ENCODE data around the gene KRTAP13-3. TPM values are rescaled to one million over a fixed set of nuclear protein-coding genes. Genes with fewer than 3 reads are reported as not detected.

The KRTAP13-3 gene
- total RNA-seq, result not detected in 2 replicates

GRCh38 chr21:30425826-30426225 is at the start of gene KRTAP13-3:
KRTAP13-3 (minus strand) TSS chr21:30425926; CDS start chr21:30425912, 14 bp downstream.

GRCh38 chr21:30439975-30440374 is 14.2 kb upstream of the KRTAP13-3 start, which contains the start of gene KRTAP15-1:
KRTAP15-1 (plus strand) TSS chr21:30440275; CDS start chr21:30440328, 53 bp downstream.

GRCh38 chr21:30430170-30430655 is 4.5 kb upstream of the KRTAP13-3 start, which contains the start of gene KRTAP13-4:
KRTAP13-4 (plus strand) TSS chr21:30430220; CDS start chr21:30430276, 56 bp downstream.

GRCh38 chr21:30395731-30396130 is 30.0 kb downstream of the KRTAP13-3 start, which contains the start of gene KRTAP13-1:
KRTAP13-1 (plus strand) TSS chr21:30396031; CDS start chr21:30396087, 56 bp downstream.

Other genes starting within 250 kb of the KRTAP13-3 start
- gene CLDN8, start 209.8 kb downstream of the KRTAP13-3 start, total RNA-seq, result not detected in 2 replicates
- not detected in 2 replicates for gene KRTAP24-1, start 143.0 kb downstream of the KRTAP13-3 start, total RNA-seq
- gene KRTAP25-1, start 136.4 kb downstream of the KRTAP13-3 start, total RNA-seq, result not detected in 2 replicates
- gene KRTAP26-1, start 105.6 kb downstream of the KRTAP13-3 start, total RNA-seq, result not detected in 2 replicates
- gene KRTAP27-1, start 88.2 kb downstream of the KRTAP13-3 start, total RNA-seq, result not detected in 2 replicates
- gene KRTAP23-1, start 77.3 kb downstream of the KRTAP13-3 start, total RNA-seq, result not detected in 2 replicates
- not detected in 2 replicates for gene KRTAP13-2, start 53.7 kb downstream of the KRTAP13-3 start, total RNA-seq
- gene KRTAP13-1, start 29.9 kb downstream of the KRTAP13-3 start, total RNA-seq, result not detected in 2 replicates
- gene KRTAP13-4, start 4.3 kb upstream of the KRTAP13-3 start, total RNA-seq, result not detected in 2 replicates
- not detected in 2 replicates for gene KRTAP15-1, start 14.3 kb upstream of the KRTAP13-3 start, total RNA-seq
- not detected in 2 replicates for gene KRTAP19-1, start 54.4 kb upstream of the KRTAP13-3 start, total RNA-seq
- gene KRTAP19-2, start 61.5 kb upstream of the KRTAP13-3 start, total RNA-seq, result not detected in 2 replicates
- gene KRTAP19-3, start 66.1 kb upstream of the KRTAP13-3 start, total RNA-seq, result not detected in 2 replicates
- gene KRTAP19-4, start 71.2 kb upstream of the KRTAP13-3 start, total RNA-seq, result not detected in 2 replicates
- gene KRTAP19-5, start 76.2 kb upstream of the KRTAP13-3 start, total RNA-seq, result not detected in 2 replicates
- not detected in 2 replicates for gene KRTAP19-6, start 115.9 kb upstream of the KRTAP13-3 start, total RNA-seq
- gene KRTAP19-7, start 135.4 kb upstream of the KRTAP13-3 start, total RNA-seq, result not detected in 2 replicates
- not detected in 2 replicates for gene KRTAP22-2, start 164.5 kb upstream of the KRTAP13-3 start, total RNA-seq
- gene KRTAP6-3, start 166.5 kb upstream of the KRTAP13-3 start, total RNA-seq, result not detected in 2 replicates
- gene KRTAP6-2, start 173.0 kb upstream of the KRTAP13-3 start, total RNA-seq, result not detected in 2 replicates
- not detected in 2 replicates for gene KRTAP22-1, start 175.2 kb upstream of the KRTAP13-3 start, total RNA-seq
- not detected in 2 replicates for gene KRTAP6-1, start 188.0 kb upstream of the KRTAP13-3 start, total RNA-seq
- gene KRTAP20-1, start 190.5 kb upstream of the KRTAP13-3 start, total RNA-seq, result not detected in 2 replicates
- not detected in 2 replicates for gene KRTAP20-4, start 194.7 kb upstream of the KRTAP13-3 start, total RNA-seq
- not detected in 2 replicates for gene KRTAP20-2, start 209.3 kb upstream of the KRTAP13-3 start, total RNA-seq
- gene KRTAP20-3, start 216.9 kb upstream of the KRTAP13-3 start, total RNA-seq, result not detected in 2 replicates